ENCODE results near the gene SLC25A47.

DNA sequence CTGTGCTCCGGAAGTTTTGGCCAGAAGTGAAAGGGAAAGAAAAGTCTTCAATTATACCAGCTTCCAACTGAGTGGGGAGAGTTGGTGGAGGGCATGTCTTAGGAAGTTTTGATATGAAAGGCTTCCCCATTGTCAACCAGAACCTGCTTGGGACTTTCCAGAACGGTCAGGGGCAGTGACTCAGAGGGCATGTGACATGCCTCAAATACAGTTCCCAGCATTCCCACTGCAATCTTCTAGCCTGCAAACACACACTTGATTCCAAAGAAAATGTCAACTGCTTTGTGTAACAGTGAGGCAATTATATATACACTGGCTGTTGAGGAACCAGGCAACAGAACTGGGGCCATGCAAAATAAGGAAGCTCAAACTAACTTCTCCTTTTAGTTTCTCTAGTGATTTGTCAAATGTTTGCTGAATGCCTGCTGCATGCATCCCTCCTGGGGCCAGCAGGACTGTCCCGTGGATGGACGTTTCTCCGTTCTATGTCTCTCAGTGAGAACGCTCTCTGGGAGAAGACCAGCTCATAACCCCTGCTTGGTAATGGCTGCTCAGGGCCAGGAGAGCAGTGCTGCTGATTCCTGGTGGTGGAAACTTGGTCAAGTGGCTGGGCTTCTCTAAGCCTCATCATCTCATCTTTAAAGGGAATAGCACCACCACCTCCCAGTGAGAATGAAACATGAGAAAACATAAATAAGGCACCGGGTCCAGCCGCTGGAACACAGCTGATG lies 18.3 kb downstream of the SLC25A47 start:
- TF ChIP-seq, protein P1, sequence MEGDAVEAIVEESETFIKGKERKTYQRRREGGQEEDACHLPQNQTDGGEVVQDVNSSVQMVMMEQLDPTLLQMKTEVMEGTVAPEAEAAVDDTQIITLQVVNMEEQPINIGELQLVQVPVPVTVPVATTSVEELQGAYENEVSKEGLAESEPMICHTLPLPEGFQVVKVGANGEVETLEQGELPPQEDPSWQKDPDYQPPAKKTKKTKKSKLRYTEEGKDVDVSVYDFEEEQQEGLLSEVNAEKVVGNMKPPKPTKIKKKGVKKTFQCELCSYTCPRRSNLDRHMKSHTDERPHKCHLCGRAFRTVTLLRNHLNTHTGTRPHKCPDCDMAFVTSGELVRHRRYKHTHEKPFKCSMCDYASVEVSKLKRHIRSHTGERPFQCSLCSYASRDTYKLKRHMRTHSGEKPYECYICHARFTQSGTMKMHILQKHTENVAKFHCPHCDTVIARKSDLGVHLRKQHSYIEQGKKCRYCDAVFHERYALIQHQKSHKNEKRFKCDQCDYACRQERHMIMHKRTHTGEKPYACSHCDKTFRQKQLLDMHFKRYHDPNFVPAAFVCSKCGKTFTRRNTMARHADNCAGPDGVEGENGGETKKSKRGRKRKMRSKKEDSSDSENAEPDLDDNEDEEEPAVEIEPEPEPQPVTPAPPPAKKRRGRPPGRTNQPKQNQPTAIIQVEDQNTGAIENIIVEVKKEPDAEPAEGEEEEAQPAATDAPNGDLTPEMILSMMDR (IDR thresholded peaks at IDR 0.05; ENCODE audit: low read length): no peak
- no peak for TF ChIP-seq EZH2 (IDR thresholded peaks at IDR 0.05; ENCODE audit: borderline replicate concordance, low read length)
